Activated CD8-positive, alpha-beta memory T cell treated with anti-CD3 and anti-CD28 coated beads, Interleukin-2, amount 50 U/mL, for 48 hours (primary cell): Measurements from ENCODE around the gene CENPL.
"Not testable (repeated sequence)": the region's sequence is repeated elsewhere in the genome, so short reads cannot be mapped to it uniquely, and the experiment has no call there.

Source experiments
- DNase-seq: peaks from one replicate; pipeline ENCODE4 v3.0.0-alpha.2; 2020

CENPL gene, protein sequence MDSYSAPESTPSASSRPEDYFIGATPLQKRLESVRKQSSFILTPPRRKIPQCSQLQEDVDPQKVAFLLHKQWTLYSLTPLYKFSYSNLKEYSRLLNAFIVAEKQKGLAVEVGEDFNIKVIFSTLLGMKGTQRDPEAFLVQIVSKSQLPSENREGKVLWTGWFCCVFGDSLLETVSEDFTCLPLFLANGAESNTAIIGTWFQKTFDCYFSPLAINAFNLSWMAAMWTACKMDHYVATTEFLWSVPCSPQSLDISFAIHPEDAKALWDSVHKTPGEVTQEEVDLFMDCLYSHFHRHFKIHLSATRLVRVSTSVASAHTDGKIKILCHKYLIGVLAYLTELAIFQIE

DNA sequence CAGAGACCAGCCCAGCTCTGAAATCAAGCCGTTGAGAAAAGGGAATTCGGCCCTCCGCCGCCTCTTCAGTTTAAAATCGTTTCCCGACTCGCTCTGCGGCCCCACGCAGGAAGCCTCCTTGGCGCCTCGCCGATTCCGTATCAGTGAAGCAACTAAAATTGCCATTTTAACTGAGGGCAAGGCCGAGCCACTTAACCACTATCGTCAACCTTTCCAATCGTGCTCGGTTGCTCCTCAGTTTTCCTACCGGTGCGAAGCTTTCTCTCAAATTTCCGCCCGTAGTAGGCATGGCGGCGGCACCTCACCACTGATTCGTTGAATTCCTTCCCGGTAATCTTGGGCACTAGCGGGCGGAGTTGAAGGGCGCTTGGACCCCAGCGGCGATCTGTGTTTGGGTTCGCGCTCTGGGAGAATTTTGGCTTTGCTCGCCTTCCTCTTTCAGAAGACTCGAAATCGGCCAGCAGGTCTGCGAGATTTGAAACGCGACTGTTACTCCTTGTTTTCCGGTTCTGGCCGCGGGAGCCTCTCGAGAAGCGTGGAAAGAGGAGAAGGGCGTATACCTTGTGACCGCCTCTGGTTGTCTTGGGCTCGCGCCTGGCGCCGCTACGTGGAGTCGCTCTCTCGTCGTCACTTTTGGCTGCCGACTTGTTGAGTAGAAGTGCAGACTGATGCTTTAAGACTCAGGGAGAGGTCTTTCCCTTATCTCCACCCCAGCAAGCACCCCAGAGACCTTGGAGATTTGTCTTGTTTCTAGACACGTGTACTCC lies at the start of gene CENPL, which contains the start of gene DARS2:
CENPL (minus strand) TSS at position 569 of the 767 bp plus-strand sequence. CDS start 13,584 bp downstream, outside the sequence.
DARS2 (plus strand) TSS at position 359 of the 767 bp plus-strand sequence. CDS start 557 bp downstream, outside the sequence.
- DNase-seq, result peak; percentile 90

DNA sequence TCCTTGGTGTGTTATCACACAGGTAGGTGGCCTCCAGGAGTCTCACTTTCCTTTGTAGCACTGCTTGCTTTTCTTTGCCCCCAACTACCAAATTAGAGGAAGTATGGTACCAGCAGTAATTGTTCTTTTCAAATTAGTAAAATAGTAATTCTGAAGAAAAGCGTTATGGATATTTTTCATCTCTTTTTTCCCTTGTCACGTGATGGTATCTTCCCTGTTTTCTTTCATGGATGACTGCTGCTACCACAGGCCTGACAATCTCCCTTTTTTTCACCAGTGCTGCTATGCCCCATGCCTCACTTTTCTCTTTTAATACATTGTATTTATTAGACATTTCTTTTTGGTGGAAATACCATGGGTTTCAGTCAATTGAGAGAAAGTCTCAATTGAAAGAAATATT lies 46.8 kb upstream of the CENPL start:
- DNase-seq, result no peak

DNA sequence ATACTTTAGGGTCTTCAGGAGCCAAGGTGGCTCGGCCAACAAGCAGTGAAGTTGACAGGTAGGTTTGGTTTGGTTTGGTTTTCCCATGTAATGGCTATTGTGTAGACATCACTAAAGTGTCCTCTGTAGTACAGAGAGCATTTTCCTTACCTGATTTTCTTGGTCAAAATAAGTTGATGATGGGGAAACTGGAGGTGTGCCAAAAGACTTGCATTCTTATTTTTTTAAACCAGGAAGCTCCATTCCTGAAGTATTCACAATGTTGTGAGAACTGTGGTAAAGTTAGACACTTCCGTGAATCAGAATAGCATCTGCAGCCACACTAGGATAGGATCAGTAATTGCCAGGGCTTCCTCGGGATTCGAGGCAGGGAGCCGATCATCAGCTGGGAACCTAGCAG lies 46.4 kb upstream of the CENPL start:
- DNase-seq, result no peak

DNA sequence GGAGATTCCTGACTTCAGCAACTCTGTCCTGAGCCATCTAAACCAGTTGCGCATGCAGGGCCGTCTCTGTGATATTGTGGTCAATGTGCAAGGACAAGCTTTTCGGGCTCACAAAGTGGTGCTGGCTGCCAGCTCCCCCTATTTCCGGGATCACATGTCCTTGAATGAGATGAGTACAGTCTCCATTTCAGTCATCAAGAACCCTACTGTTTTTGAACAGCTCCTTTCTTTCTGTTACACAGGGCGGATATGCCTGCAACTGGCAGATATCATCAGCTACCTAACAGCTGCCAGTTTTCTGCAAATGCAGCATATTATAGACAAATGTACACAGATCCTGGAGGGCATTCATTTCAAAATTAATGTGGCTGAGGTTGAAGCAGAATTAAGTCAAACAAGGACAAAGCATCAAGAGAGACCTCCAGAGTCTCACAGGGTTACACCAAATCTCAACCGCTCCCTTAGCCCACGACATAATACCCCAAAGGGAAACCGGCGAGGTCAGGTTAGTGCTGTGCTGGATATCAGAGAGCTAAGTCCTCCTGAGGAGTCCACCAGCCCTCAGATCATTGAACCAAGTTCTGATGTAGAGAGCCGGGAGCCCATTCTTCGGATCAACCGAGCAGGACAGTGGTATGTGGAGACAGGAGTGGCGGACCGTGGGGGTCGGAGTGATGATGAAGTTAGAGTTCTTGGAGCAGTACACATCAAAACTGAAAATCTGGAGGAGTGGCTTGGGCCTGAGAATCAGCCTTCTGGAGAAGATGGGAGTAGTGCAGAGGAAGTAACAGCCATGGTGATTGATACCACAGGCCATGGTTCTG lies 45.8 kb upstream of the CENPL start:
- DNase-seq, result no peak

DNA sequence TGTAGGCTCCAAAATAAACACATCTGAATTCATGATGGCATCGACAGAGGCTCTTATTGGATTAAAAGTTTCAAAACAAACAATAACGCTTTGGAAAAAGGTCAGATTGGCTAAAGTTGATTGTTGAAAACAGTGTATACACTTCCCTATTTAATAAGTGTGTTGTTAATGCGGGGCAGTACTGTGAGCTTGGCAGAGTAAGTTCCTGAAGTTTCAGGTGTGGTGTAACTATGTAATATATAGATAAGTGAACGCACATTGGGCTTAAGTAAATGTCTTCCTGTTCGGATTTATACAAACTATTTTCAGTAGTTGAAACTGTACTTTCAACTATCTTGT lies 44.3 kb upstream of the CENPL start:
- no peak for DNase-seq

DNA sequence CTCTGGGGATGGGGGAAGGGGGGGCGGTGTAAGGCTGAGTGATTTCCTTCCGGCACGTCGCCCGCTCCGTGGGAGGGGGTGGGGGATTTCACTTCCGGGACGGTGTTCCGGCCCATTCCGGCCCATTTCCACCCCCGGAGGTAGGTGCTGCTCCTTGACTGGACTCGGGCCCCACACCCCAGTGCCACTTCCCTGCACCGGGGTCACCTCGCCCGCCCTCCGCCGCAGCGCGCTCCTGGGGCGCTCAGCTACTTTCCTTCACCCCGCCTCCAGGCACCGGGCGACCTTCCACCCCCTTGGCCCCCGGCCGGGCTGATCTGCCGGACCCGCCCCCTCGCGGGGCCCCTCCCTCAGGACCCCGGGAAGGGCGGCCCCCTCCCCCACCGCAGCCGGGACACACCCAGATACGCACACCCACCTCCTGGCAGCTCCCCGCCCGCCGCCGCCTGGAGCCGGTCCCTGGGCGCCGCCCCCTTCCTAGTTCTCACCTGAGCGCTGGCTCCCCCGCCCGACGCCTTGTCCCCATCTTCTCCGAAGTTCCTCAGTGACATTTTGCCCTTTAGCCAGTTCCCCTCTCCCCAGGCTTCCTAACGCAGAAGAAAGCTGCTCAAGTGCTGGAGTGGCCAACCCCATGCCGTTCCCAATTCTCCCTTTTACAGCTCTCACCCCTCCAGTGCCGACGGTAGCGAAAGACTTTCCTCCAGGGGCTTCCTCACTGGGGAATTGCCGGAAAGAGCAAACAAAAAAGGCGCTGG lies 43.8 kb upstream of the CENPL start, which contains the start of gene ZBTB37:
ZBTB37 (plus strand) TSS at position 115 of the 755 bp plus-strand sequence. CDS start 1,846 bp downstream, outside the sequence.
- DNase-seq, result peak; percentile 97

DNA sequence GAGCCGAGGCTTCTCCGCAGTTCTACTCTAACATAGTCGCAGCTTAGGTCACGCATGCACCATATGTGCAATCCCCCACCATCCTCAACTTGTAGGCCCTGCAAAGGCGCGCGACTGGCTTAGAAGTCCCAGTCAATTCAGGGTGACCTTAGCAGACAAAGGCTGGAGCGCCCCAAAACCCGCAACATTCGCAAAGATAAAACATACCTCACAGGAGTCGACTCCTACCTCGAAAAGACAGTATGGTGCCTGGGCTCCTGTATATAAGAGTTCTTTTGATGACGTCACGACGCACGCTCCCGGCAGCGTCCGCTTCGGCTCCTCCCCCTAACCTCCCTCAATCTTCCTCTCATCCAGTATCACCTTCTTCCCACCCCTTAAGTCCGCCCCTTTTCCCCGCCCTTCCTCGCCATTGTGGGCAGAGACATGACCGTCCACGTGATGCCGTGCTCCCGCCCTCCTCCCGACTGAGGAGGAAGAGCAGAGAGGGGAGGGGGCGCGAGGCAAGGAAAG lies 43.1 kb upstream of the CENPL start, which contains the start of gene GAS5:
GAS5 (minus strand) TSS at position 237 of the 513 bp plus-strand sequence.
- no peak for DNase-seq

DNA sequence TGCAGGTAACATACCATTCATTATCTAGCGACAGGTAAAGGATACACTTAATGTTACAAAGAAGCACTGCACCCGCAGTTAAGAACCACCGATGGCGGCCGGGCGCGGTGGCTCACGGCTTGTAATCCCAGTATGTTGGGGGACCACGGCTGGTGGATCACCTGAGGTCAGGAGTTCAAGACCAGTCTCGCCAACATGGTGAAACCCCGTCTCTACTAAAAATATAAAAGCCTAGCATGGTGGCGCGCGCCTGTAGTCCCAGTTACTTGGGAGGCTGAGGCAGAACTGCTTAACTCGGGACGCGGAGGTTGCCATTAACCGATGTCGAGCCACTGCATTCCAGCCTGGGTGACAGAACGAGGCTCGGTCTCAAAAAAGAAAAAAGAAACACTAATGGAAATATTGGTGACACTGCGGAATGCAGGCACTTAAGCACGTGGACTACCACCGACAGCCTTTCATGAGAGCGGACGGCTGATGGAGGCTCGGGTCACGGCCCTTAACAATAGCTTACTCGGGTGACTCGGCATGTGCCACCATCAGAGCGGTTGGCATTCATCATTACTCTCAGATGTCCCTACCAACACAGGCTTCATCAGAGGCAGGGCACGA lies 42.6 kb upstream of the CENPL start:
- DNase-seq, result peak; percentile 83

DNA sequence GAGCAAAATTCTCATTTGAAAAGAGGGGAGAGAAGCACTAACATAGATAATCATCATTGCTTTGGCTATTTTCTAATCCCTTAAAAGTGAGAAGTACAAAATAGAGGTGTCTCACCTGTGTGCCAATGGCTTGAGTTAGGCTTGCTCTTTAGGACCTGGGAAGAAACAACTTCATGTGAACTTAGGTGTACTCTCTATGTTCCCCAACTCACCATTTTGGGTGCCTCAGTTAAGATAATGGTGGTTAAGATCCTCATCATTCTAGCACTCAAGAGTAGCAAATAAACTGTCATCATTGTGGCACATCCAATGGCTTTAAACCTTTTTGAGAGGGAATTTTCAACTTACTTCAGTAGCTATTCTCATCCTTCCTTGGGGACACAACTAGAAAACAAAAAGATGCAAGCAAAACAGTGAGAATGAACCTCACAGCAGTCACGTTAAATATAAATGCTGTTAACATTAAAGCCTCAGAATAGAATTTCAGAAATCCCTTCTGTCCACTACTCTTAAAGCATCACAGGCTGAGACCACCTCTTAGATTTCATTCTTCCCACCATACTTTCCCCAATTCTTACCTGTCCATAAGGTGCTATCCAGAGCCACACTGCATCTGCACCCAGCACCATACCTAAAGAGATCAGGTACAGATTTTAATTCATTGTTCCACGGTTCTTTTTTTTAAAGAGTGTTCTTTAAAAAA lies 41.9 kb upstream of the CENPL start:
- DNase-seq, result no peak

DNA sequence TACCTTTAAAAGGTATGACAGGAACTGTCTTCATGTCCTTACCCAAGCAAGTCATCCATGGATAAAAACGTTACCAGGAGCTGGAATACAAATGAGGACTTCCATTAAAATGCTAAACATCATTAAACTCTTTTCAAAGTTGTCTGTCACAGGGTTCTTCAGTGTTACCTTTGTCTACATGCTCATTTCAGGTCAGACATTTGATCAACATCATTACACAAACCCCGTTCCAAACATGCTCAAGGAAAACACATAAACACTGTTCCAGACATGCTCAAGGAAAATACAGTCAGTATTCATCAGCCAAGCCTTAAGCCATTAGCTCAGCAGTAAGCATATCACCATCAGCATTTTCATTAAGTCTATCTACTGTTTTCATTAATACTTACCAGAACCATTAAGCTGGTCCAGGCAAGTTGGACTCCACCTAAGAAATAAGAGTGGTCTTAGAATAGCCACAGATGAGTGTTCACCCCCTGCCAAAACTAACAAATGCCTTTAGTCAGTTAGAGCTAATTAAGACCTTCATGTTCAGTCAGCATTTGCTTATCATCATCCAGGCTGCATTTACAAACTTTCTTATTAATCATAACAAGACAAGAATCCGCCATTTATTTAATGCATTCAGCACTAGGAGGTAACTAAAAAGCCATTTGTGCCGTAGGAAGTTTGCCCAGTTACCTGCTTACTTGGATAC lies 40.9 kb upstream of the CENPL start:
- DNase-seq, result no peak

DNA sequence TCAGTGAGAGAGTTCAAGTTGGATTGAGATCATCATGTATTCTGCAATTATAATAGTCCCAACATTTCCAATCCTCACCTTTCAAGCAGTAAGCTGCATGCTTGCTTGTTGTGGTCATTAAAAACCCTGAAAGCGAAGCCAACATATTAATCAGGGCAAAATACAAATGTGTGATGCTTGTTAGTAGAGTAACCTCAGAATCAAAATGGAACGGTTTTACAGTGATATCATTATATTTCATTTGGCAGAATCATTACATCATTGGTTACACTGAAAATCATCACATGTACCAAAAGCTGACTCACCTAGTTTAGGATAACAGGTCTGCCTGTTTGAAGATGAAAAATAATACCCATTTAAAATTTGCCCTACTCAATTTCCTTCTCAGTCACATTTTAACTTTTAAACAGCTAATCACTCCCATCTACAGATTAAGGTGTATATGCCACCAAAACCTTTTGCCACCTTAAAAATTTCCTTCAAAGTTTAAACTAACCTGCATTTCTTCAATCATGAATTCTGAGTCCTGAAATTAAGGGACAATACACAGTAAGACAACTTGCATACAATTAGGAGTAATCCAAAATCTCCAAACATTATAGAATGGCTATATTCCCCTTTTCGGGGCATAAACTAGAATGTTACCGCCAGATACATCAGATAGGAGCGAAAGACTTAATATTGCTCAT lies 39.6 kb upstream of the CENPL start:
- DNase-seq, result no peak

DNA sequence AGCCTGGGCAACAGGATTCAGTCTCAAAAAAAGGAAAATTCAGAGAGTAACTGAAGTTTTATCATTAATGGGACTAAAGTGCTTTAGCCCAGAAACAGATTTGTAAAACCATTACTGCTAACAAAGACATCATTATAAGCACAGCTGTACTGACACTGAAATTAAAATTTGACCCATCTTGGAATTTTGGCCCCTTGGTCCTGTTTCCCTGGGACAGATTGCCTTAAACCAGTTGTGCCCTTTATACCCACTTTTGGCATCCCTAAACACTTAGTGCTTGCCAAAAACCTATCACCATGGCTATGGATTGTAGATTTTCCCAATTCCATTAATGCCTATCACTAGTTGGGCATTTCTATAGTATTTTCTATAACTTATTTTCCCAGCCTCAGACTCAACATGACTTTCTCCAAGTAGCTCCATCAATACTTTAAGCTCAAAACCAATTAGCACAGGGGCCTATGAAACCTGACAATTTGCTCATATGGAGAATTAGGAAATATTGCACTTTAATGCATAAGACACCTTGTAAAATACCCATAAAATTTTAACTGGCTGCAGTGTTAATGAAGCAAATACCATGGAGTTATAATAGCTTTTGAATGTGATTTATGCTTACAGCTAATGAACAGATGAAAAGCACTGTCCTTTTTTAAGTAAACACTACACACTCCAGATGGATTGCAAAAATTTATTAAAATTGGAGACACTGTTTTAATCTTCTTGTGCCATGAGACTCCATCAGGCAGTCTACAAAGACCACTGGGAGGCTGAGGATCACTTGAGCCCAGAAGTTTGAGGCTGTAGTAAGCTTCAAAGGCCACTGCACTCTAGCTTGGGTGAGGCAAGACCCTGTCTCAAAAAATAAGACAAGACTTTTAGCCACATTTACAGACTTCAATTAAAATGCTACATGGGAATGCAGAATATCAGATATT lies 38.8 kb upstream of the CENPL start:
- DNase-seq, result no peak

DNA sequence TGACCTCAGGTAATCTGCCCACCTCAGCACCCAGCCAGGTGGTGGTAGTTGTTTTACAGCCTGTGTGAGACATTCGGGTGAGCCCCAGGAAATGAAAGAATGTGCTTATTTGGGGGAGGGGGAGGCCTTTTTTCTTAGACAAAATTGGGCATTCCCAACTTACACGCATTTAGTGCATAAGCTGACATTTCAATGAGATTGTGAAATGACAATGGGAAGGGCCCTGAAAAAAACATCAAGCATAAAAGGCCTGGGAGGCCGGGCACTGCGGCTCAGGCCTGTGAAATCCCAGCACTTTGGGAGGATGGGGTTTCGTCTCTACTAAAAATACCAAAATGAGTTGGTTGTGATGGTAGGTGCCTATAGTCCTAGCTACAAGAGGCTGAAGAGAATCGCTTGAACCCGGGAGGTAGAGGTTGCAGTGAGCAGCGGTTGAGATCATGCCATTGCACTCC lies 38.1 kb upstream of the CENPL start:
- DNase-seq, result peak; percentile 61

DNA sequence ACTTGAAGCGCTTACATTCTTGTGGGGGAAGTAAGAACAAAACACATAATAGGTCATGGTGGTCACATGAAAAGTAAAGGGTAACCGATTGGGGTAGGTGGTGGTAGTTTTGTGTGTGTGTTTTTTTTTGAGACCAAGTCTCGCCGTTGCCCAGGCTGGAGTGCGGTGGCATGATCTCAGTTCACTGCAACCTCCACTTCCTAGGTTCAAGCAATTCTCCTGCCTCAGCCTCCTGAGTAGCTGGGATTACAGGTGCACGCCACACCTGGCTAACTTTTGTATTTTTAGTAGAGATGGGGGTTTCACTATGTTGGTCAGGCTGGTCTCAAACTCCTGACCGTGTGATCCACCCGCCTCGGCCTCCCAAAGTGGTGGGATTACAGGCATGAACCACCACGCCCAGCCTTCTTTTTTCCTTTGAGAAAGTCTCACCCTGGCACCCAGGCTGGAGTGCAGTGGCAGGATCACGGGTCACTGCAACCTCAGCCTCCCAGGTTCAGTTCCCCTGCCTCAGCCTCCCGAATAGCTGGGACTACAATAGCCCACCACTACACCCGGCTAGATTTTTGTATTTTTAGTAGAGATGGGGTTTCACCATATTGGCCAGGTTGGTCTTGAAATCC lies 37.6 kb upstream of the CENPL start:
- DNase-seq, result peak; percentile 86

DNA sequence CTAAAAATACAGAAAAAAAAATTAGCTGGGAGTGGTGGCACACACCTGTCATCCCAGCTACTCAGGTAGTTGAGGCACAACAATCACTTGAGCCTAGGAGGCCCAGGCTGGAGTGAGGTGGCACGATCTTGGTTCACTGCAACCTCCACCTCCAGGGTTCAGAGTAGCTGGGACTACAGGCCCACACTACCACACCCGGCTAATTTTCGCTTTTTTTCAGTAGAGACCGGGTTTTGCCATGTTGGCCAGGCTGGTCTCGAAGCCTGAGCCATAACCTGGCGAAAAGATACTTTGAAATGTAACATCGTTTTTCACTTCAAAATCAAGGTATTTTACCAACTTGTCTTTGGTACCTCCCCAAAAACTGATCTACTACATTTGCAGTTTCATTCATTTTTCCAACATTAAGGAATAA lies 37.1 kb upstream of the CENPL start:
- DNase-seq, result peak; percentile 83

DNA sequence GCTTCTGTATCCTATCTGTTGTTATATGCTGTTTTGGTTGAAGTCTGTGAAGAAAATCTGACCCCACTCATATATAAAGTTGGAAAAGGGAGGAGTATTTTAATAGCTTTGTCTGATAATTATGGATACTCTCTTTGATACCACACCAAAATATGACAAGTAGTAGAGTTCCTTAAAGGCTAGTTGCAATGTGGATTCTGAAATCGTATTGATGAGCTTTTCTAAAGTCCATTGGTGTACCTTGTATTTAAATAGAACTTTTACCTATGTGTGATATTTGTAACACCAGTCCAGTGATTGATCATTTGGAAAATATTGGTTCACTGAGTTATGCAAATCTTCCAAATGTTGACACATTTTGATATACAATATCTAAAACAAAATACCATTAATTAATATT lies 35.4 kb upstream of the CENPL start:
- DNase-seq, result no peak

DNA sequence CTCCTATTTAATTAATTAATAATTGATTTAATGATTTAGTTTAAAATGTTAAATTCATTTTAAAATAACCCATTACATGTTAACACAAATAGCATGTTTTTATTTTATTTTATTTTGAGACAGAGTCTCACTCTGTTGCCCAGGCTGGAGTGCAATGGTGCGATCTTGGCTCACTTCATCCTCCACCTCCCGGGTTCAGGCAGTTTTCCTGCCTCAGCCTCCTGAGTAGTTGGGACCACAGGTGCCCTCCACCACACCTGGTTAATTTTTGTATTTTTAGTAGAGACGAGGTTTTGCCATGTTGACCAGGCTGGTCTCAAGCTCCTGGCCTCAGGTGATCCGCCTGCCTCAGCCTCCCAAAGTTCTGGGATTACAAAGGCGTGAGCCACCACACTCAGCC lies 34.9 kb upstream of the CENPL start:
- not testable (repeated sequence) for DNase-seq

DNA sequence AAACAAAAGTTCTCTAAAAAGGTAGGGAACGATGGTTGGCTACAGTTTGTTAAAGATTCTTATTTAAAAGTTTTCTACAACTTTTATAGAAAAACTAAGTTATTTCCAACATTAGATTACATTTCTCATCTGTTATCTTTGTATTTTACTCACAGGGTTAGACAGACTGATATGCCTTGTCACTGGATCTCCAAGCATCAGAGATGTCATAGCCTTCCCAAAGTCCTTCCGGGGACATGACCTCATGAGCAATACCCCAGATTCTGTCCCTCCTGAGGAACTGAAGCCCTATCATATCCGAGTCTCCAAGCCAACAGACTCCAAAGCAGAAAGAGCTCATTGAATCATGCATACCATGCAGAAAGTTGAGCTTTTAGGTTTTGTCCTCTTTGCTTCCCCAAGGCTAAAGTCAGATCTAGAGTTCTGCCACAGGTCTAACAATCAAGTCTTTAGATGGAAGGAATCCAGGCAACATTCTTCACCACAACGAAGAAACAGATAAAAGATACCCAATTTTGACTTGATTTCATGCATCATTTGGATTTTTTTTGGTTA lies 32.8 kb upstream of the CENPL start:
- DNase-seq, result no peak
